Transverse colon (tissue), 4 donors: Measurements from ENCODE around the gene MRPS10. TPM values are rescaled to one million over a fixed set of nuclear protein-coding genes. Genes with fewer than 3 reads are reported as not detected.
"Not testable (repeated sequence)": the region's sequence is repeated elsewhere in the genome, so short reads cannot be mapped to it uniquely, and the experiment has no call there.

Source experiments
- DNase-seq: peaks from one replicate; pipeline ENCODE4 v3.0.0-alpha.2; 2019
- H3K27ac ChIP-seq, 4 donors: fragments of 200-600 bp; sonication (generic); 2 replicates each; pipeline ENCODE4 v1.5.1; 2016 to 2018; ENCODE audit warnings: inconsistent platforms in 4 of 4
- H3K27me3 ChIP-seq: fragments of 200-600 bp; sonication (generic); 2 replicates; pipeline ENCODE4 v1.5.1; 2017; ENCODE audit warnings: inconsistent platforms
- H3K36me3 ChIP-seq, 4 donors: fragments of 200-600 bp; sonication (generic); 2 replicates each; pipeline ENCODE4 v1.5.1; 2017 to 2019; ENCODE audit warnings: inconsistent platforms in 4 of 4
- H3K4me1 ChIP-seq, 4 donors: fragments of 200-600 bp; sonication (generic); 2 replicates each; pipeline ENCODE4 v1.5.1; 2017 to 2020; ENCODE audit warnings: inconsistent platforms in 4 of 4
- H3K4me3 ChIP-seq, 4 donors: fragments of 200-600 bp; sonication (generic); 1 replicate in 1 of 4; 2 replicates in 3 of 4; pipeline versions ENCODE4 v1.5.1 to v1.6.1; 2017 to 2019; ENCODE audit warnings: inconsistent platforms in 4 of 4
- H3K9me3 ChIP-seq, 2 donors: fragments of 200-600 bp; sonication (generic); 2 replicates each; pipeline ENCODE4 v1.5.1; 2017 to 2019; ENCODE audit warnings: inconsistent platforms in 2 of 2
- CTCF ChIP-seq, 5 experiments: fragments of 200-600 bp in 3 of 5; fragments of 450-650 bp in 2 of 5; sonication (generic) in 3 of 5; IDR thresholded peaks; 1 replicate in 2 of 5; 2 replicates in 3 of 5; pipeline ENCODE4 v1.5.1; 2016 to 2017; ENCODE audit warnings: antibody characterized with exemption in 5 of 5, inconsistent platforms in 3 of 5, mild to moderate bottlenecking in 2 of 5, moderate library complexity in 1 of 5
- EP300 ChIP-seq: sonication (generic); formaldehyde crosslinking; IDR thresholded peaks from one replicate; pipeline ENCODE4 v1.6.1; 2017; ENCODE audit warnings: antibody characterized with exemption, low read depth
- POLR2A ChIP-seq: fragments of 450-650 bp; IDR thresholded peaks from one replicate; pipeline ENCODE4 v1.6.1; 2016; ENCODE audit warnings: antibody characterized with exemption, mild to moderate bottlenecking, moderate library complexity
- POLR2AphosphoS5 ChIP-seq, 3 donors: sonication (generic); formaldehyde crosslinking; IDR thresholded peaks; one replicate each; pipeline ENCODE4 v1.6.1; 2016; ENCODE audit warnings: antibody characterized with exemption in 3 of 3
- WGBS, 2 donors: methylation state at CpG; one replicate each; pipeline ENCODE4 v1.1.5; 2018; ENCODE audit warnings: low coverage in 1 of 2; 5-methylcytosine and 5-hydroxymethylcytosine counted together
- in situ Hi-C, 4 donors: fragments of 200-750 bp; cut with MboI; loops; one replicate each; pipeline versions ENCODE4 v1.15.0 to v1.15.1; 2017; ENCODE audit warnings: low sequenced_read_pairs in 3 of 4, low pct_ligation_motif_present in 1 of 4, low pct_unique_long_range_greater_than_20kb in 1 of 4
- intact Hi-C: fragments of 100-400 bp; cut with DNase I; formaldehyde crosslinking; loops from one replicate; pipeline ENCODE4 v1.15.1; 2023; ENCODE audit warnings: low total_unique reads
- total RNA-seq, 4 donors: library from RNA; depleted of rRNA; stranded (reverse); fragments of >200 nt; gene quantifications; one replicate each; pipeline ENCODE4 v1.1.0, GENCODE V29; 2016

Gene MRPS10
- total RNA-seq, 4 donors from 2014 or later: 23.6 to 75.4 (median 24.6) TPM

- in situ Hi-C loops: no loop called here
- Histone ChIP-seq H3K4me3 (no peak overlapping the region), H3K9me3 (no peaks in the 10 kb centered on the region), H3K27ac (no peak overlapping the region), H3K27me3 (no peaks in the 10 kb centered on the region), H3K36me3 (no peaks in the 10 kb centered on the region), H3K4me1 (no peaks in the 10 kb centered on the region)
- 83 to 97% methylated on average over 1 to 5 of the region's 5 CpGs for WGBS, 2 donors
- TF ChIP-seq CTCF (IDR thresholded peaks at IDR 0.05) (no peak), POLR2AphosphoS5 (IDR thresholded peaks at IDR 0.05) (no peak), POLR2A (no peak), EP300 (no peak)
- DNase-seq: no peak
- intact Hi-C loops: no loop called here
These were observed 23.6 kb downstream of the MRPS10 start for GRCh38 chr6:42194056-42194455.

- H3K4me1 ChIP-seq: no peaks in the 10 kb centered on the region
- DNase-seq: no peak
- no peaks in the 10 kb centered on the region for H3K9me3 ChIP-seq
- no peaks in the 10 kb centered on the region for H3K27me3 ChIP-seq
- no peaks in the 10 kb centered on the region for H3K36me3 ChIP-seq
- TF ChIP-seq CTCF (IDR thresholded peaks at IDR 0.05) (no peak), POLR2A (no peak), POLR2AphosphoS5 (IDR thresholded peaks at IDR 0.05) (no peak), EP300 (no peak)
- H3K4me3 ChIP-seq: no peak overlapping the region
- in situ Hi-C loops: no loop called here
- 76 to 80% methylated on average over 1 to 8 of the region's 8 CpGs for WGBS, 2 donors
- H3K27ac ChIP-seq: no peak overlapping the region
- intact Hi-C loops: no loop called here
These were observed 24.2 kb downstream of the MRPS10 start for GRCh38 chr6:42193491-42193894.

- intact Hi-C loops, DNase-seq, H3K27me3 ChIP-seq, H3K4me1 ChIP-seq, H3K9me3 ChIP-seq, in situ Hi-C loops, H3K27ac ChIP-seq, H3K36me3 ChIP-seq, H3K4me3 ChIP-seq: not testable (repeated sequence)
- WGBS, 2 donors: 92% methylated on average over 5 of the region's 5 CpGs; no CpG with 5 or more reads in 1 of the 2 donors
These were observed 25.3 kb downstream of the MRPS10 start for GRCh38 chr6:42192385-42192784.

GRCh38 chr6:42190554-42191183 lies 27.0 kb downstream of the MRPS10 start:
- intact Hi-C loops (no loop called here), in situ Hi-C loops (no loop called here)
- Histone ChIP-seq H3K9me3 (no peaks in the 10 kb centered on the region), H3K27me3 (no peaks in the 10 kb centered on the region), H3K27ac (no peak overlapping the region), H3K4me1 (no peaks in the 10 kb centered on the region), H3K36me3 (no peaks in the 10 kb centered on the region), H3K4me3 (no peak overlapping the region)
- whole genome bisulfite sequencing, 2 donors: 43 to 74% methylated on average over 1 to 5 of the region's 5 CpGs
- DNase-seq: no peak
- TF ChIP-seq POLR2A (no peak), EP300 (no peak), CTCF (IDR thresholded peaks at IDR 0.05) (no peak), POLR2AphosphoS5 (IDR thresholded peaks at IDR 0.05) (peak in 1 of 3 donors; percentile 25)

- no peak overlapping the region for H3K4me3 ChIP-seq
- in situ Hi-C loops: no loop called here
- intact Hi-C loops: no loop called here
- H3K4me1 ChIP-seq: no peaks in the 10 kb centered on the region
- no peaks in the 10 kb centered on the region for H3K9me3 ChIP-seq
- H3K27ac ChIP-seq: no peak overlapping the region
- TF ChIP-seq EP300 (no peak), POLR2AphosphoS5 (IDR thresholded peaks at IDR 0.05) (no peak), POLR2A (no peak), CTCF (IDR thresholded peaks at IDR 0.05) (no peak)
- H3K27me3 ChIP-seq: no peaks in the 10 kb centered on the region
- 89% methylated on average over 6 of the region's 6 CpGs; no CpG with 5 or more reads in 1 of the 2 donors for WGBS, 2 donors
- no peaks in the 10 kb centered on the region for H3K36me3 ChIP-seq
- DNase-seq: no peak
These were observed 29.3 kb downstream of the MRPS10 start for GRCh38 chr6:42188406-42188805.
